GM18867 (cell line): ENCODE results near the gene CCL11.
"Not testable (repeated sequence)": the region's sequence is repeated elsewhere in the genome, so short reads cannot be mapped to it uniquely, and the experiment has no call there.

Experiments used
- ATAC-seq: cut with Tn5 transposase; IDR thresholded peaks from one replicate; pipeline ENCODE4 v1.9.1; 2021; ENCODE audit warnings: mild to moderate bottlenecking, moderate library complexity; ENCODE audit not compliant: unreplicated experiment

The CCL11 gene

DNA sequence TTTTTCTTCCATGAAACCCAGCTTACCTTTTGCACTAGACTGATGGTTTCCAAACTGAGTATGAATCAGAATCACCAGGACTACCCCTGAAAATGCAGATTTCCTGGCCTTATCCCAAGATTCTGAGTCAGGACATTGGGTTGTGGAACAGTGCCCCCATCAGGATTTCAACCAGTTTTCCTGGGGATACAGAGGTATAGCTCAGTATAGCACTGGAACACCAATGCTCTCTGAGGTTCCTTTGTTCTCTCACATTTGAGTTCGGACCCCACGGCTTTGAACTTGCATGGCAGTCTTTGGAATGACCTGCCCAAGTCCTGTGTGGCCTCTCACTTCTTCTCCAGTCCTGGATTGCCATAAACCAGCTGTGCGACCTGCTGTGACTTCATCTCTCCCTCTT lies 20.9 kb downstream of the CCL11 start:
- no peak for ATAC-seq

DNA sequence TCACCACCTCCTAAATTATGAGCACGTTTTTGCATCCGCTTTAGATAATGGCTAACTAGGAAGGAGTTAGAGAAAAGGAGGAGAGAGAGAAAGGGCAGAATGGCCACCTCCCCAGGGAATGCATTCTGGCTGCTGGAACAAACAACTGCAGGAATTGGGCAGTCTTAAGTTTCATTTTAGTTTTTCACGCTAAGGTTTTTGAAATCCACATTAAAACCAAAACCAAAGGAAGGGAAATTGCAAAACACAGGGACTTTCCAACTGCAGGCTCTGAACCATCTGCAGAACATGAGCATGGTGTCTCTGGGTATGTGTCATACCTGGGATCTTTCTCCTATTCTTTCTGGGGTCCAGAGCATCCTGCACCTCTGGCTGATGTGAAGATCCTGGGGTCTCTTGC lies 21.6 kb downstream of the CCL11 start:
- ATAC-seq = no peak

DNA sequence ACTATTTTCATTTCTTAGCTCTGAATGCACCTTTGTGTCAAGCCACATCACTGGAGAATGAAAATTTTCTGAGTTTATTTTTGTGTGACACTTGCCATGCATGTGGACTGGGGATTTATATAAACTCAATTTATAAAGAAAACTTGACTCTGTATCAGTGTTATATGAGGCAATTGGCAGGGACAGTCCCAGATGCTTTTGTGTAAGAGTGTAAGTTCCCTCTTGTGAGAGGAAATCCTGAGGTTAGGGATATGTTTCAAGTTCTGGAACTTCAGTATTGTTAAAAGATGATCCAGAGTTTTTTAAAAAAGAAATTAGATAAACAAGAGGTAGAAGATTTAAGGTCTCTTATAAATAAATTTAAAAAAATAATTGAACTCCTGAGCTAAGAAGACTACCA lies 22.8 kb downstream of the CCL11 start:
- no peak for ATAC-seq

DNA sequence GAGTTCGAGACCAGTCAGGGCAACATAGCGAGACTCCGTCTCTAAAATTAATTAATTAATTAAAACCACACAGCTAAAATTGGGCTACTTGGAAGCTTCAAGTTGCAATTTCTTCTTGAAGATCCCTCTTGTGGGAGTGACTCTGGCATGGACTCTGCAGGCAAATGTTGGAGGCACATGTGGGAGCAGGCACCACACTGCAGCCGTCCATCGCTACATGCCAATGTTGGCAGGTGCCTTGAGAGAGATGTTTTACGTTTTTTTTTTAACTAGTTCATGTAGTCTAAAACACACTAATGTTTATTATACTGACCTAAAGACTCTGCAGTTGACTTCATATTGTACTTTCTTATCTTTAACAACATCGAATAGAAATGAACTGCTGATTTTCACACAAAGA lies 25.7 kb downstream of the CCL11 start:
- ATAC-seq = no peak

DNA sequence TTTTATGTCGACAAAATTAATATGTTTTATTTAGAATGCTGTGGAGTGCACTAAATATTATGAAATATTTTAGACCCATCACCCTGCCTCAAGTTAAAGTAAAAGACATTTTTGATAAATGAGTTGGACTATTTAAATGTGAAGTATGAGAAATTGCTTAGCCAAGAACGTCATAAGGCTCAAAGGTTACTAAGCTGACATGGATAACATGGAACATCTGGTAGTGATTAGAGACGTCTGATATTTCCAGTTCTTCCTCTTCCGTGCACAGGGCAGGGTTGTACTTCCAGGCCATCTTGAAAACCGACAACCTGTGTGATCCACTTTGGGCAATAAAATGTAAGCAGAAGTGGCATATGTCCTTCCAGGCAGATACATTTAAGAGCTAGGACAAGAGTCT lies 26.5 kb downstream of the CCL11 start:
- ATAC-seq = no peak

DNA sequence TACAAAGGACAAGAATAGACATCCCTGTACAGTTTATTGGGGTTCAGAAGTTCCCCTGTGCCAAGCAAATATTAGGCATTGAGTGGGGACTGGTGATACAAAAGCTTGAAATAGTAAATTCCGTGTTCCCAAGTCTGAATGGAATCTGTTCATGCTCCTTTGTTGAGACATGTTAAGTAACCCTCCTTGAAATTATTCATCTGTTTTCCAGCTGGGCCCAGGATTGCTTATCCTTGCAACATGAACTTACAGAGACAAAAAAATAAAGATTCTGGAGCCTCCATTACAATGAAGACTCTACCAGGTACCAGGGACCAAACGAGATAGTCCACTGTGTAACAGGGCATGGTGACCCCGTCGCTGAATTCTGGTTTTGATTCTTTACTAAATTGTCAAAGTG lies 27.6 kb downstream of the CCL11 start:
- ATAC-seq = no peak

DNA sequence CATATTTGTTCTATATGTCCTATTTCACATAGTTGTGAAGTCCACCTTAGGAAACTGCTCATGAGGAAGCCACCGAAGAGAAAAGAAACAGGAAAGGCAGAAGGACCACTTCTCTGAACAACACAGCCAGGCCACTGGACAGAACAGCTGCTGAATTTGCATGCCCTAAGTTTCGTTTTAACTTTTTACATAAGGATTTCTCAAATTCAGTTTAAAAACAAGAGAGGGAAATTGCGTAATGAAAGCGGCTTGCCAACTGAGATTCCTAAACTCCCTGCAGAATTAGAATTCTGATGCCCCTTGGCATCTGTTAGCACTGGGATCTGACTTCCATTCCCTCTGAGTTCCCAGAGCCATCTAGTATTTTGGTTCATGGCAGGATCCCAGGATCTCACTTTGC lies 28.7 kb downstream of the CCL11 start:
- ATAC-seq = no peak

DNA sequence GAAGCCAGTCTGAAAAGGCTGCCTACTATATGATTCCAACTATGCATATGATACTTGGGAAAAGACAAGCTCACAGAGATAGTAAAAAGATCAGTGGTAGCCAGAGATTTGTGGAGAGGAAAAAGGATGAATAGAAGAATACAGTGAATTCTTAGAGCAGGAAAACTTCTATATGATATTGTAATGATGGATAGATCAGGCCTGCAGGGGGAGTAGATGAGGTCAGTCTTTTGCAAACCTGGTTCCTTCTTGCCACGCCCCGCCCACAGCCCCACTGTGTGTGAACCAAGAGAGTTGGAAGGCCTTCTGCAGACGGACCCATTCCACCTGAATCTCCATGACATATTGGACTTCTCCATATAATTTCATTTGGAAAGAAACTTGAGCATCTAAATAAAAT lies 32.9 kb downstream of the CCL11 start:
- no peak for ATAC-seq

DNA sequence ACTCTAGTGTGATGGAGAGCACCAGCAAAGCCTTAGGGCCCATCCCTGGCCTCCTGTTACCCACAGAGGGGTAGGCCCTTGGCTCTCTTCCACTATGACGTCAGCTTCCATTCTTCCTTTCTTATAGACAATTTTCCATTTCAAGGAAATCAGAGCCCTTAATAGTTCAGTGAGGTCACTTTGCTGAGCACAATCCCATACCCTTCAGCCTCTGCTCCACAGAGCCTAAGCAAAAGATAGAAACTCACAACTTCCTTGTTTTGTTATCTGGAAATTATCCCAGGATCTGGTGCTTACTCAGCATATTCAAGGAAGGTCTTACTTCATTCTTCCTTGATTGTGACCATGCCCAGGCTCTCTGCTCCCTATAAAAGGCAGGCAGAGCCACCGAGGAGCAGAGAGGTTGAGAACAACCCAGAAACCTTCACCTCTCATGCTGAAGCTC lies 33.5 kb downstream of the CCL11 start, which contains the start of gene CCL8:
CCL8 (plus strand) TSS at position 397 of the 445 bp plus-strand sequence. CDS start 67 bp downstream, outside the sequence.
- no peak for ATAC-seq

DNA sequence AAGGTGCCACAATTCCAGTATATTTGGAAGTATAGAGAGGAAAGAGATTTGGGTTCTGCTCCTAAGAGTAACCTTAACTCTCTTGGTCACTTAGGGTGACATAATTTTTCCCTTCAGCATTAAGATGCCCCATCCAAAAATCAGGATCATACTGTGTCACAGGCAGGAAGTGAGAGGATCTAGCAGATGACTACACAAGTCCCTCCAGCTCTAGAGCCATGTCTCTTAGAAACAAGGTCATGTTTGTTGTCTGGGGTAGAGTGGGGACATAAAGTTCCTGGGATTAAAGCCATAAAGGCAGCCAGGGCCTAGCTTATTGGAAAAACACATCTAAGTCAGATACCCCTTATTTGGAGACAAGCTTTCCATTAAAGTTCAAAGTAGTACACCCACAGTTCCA lies 36.4 kb downstream of the CCL11 start:
- no peak for ATAC-seq

DNA sequence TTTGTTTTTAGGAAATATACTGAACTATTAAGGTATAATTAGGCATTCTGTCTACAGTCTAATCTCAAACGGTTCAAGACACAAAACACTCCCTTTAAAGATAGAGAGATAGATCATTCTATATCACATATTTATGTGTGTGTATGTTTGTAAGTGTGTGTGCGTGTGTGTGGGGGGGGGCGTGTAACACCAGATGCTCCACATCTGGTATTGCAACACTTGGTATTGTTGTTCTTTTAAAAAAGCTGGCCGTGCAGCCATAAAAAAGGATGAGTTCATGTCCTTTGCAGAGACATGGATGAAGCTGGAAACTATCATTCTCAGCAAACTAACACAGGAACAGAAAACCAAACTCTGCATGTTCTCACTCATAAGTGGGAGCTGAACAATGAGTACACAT lies 42.0 kb downstream of the CCL11 start:
- ATAC-seq = not testable (repeated sequence)

DNA sequence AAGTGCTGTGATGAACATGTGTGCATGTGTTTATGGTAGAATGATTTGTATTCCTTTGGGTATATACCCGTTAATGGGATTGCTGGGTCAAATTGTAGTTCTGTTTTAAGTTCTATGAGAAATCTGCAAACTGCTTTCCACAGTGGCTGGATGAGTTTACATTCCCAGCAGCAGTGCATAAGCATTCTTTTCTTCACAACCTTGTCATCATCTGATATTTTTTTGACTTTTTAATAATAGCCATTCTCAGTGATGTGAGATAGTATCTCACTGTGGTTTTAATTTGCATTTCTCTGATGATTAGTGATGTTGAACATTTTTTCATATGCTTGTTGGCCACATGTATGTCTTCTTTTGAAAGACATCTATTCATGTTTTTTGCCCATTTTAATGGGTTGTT lies 52.2 kb downstream of the CCL11 start:
- no peak for ATAC-seq
